HG03039 (cell line): ENCODE results near the gene PRKG1.
"Not testable (repeated sequence)": the region's sequence is repeated elsewhere in the genome, so short reads cannot be mapped to it uniquely, and the experiment has no call there.

Experiments used
- ATAC-seq: cut with Tn5 transposase; IDR thresholded peaks from one replicate; pipeline ENCODE4 v1.9.1; 2021; ENCODE audit warnings: mild to moderate bottlenecking, moderate library complexity; ENCODE audit not compliant: unreplicated experiment

Gene PRKG1

GRCh38 chr10:51679841-51680240 lies 605.6 kb downstream of the PRKG1 start:
- ATAC-seq: no peak

GRCh38 chr10:51683031-51683691 lies 608.9 kb downstream of the PRKG1 start:
- ATAC-seq: no peak

GRCh38 chr10:51685768-51686167 lies 611.5 kb downstream of the PRKG1 start:
- ATAC-seq: no peak

GRCh38 chr10:51687296-51687695 lies 613.0 kb downstream of the PRKG1 start:
- ATAC-seq: no peak

GRCh38 chr10:51688826-51689225 lies 614.5 kb downstream of the PRKG1 start:
- not testable (repeated sequence) for ATAC-seq

GRCh38 chr10:51689536-51689935 lies 615.2 kb downstream of the PRKG1 start:
- ATAC-seq: no peak

- ATAC-seq: no peak
Observed at GRCh38 chr10:51691135-51691534, 616.8 kb downstream of the PRKG1 start.

- ATAC-seq: no peak
Observed at GRCh38 chr10:51694086-51694768, 619.9 kb downstream of the PRKG1 start.

- ATAC-seq: no peak
Observed at GRCh38 chr10:51696251-51696650, 622.0 kb downstream of the PRKG1 start.

- ATAC-seq: no peak
Observed at GRCh38 chr10:51698473-51699063, 624.3 kb downstream of the PRKG1 start.

- ATAC-seq: peak; percentile 29
Observed at GRCh38 chr10:51699145-51699474, 624.8 kb downstream of the PRKG1 start.

- peak; percentile 90 for ATAC-seq
Observed at GRCh38 chr10:51699475-51700227, 625.4 kb downstream of the PRKG1 start, which contains the start of gene CSTF2T. TSS of gene CSTF2T (minus strand) at chr10:51699595. CDS start at chr10:51699549, 46 bp downstream.

- ATAC-seq: no peak
Observed at GRCh38 chr10:51700228-51700817, 626.0 kb downstream of the PRKG1 start.

GRCh38 chr10:51705774-51706173 lies 631.5 kb downstream of the PRKG1 start:
- ATAC-seq: no peak

- no peak for ATAC-seq
Observed at GRCh38 chr10:51706225-51706624, 631.9 kb downstream of the PRKG1 start.

GRCh38 chr10:51707392-51707791 lies 633.1 kb downstream of the PRKG1 start:
- ATAC-seq: no peak

GRCh38 chr10:51707821-51708424 lies 633.6 kb downstream of the PRKG1 start:
- no peak for ATAC-seq

GRCh38 chr10:51708609-51709008 lies 634.3 kb downstream of the PRKG1 start:
- no peak for ATAC-seq

- ATAC-seq: no peak
Observed at GRCh38 chr10:51709324-51709972, 635.2 kb downstream of the PRKG1 start.

- ATAC-seq: no peak
Observed at GRCh38 chr10:51711519-51711891, 637.2 kb downstream of the PRKG1 start.
